Keratinocyte (primary cell): ENCODE results near the gene MED9. TPM values are rescaled to one million over a fixed set of nuclear protein-coding genes. Genes with fewer than 3 reads are reported as not detected.

ENCODE experiments used
- DNase-seq: peaks from one replicate; pipeline ENCODE4 v3.0.0-alpha.2; 2011; ENCODE audit warnings: low read depth, missing footprints, low spot score
- FAIRE-seq: peaks from 2 replicates; lab custom pipeline; 2011; peaks lifted over from hg19 to GRCh38; lab: Jason Lieb, UNC
- H2AFZ ChIP-seq: 2 replicates; pipeline ENCODE4 v1.6.0; 2012; ENCODE audit warnings: low read length, control low read depth, inconsistent platforms; ENCODE audit not compliant: control insufficient read depth
- H3K27ac ChIP-seq: 2 replicates; pipeline ENCODE4 v1.5.1; 2011; ENCODE audit warnings: low read length; ENCODE audit not compliant: control insufficient read depth, insufficient read depth
- H3K27me3 ChIP-seq: 3 replicates; pipeline ENCODE4 v1.6.0; 2011; ENCODE audit warnings: low read length; ENCODE audit not compliant: control insufficient read depth, insufficient read depth; ENCODE audit errors: extremely low read depth
- H3K36me3 ChIP-seq, 2 experiments: 2 replicates in 1 of 2; 3 replicates in 1 of 2; pipeline ENCODE4 v1.5.1; 2011; ENCODE audit warnings: low read length in 2 of 2, mild to moderate bottlenecking in 1 of 2; ENCODE audit not compliant: control insufficient read depth in 2 of 2, insufficient read depth in 2 of 2; ENCODE audit errors: extremely low read depth in 1 of 2
- H3K4me1 ChIP-seq: 3 replicates; pipeline ENCODE4 v1.5.1; 2011; ENCODE audit warnings: low read length; ENCODE audit not compliant: control insufficient read depth, insufficient read depth; ENCODE audit errors: extremely low read depth
- H3K4me2 ChIP-seq: 3 replicates; pipeline ENCODE4 v1.6.0; 2011; ENCODE audit warnings: low read depth, low read length; ENCODE audit not compliant: control insufficient read depth, insufficient read depth; ENCODE audit errors: extremely low read depth
- H3K4me3 ChIP-seq, 3 experiments: fragments of 200-600 bp in 1 of 3; sonication (generic) in 1 of 3; 2 replicates in 2 of 3; 3 replicates in 1 of 3; pipeline ENCODE4 v1.5.1; 2011 to 2016; ENCODE audit warnings: low read length in 3 of 3, mild to moderate bottlenecking in 3 of 3, control low read depth in 2 of 3, inconsistent platforms in 1 of 3, low read depth in 1 of 3, mixed read lengths in 1 of 3, mixed run types in 1 of 3, moderate library complexity in 1 of 3; ENCODE audit not compliant: control insufficient read depth in 2 of 3, insufficient read depth in 2 of 3; ENCODE audit errors: extremely low read depth in 1 of 3
- H3K79me2 ChIP-seq: 2 replicates; pipeline ENCODE4 v1.6.0; 2012; ENCODE audit warnings: low read length; ENCODE audit not compliant: control insufficient read depth, insufficient read depth
- H3K9ac ChIP-seq: 3 replicates; pipeline ENCODE4 v1.6.0; 2011; ENCODE audit warnings: low read length; ENCODE audit not compliant: control insufficient read depth, insufficient read depth; ENCODE audit errors: extremely low read depth
- H3K9me1 ChIP-seq: 3 replicates; pipeline ENCODE4 v1.6.0; 2011; ENCODE audit warnings: low read length; ENCODE audit not compliant: control insufficient read depth, insufficient read depth; ENCODE audit errors: extremely low read depth
- H3K9me3 ChIP-seq: 2 replicates; pipeline ENCODE4 v1.5.1; 2012; ENCODE audit warnings: low read depth, low read length; ENCODE audit not compliant: control insufficient read depth
- H4K20me1 ChIP-seq: 3 replicates; pipeline ENCODE4 v1.6.0; 2011; ENCODE audit warnings: low read length; ENCODE audit not compliant: control insufficient read depth, insufficient read depth; ENCODE audit errors: extremely low read depth
- EZH2 ChIP-seq: IDR thresholded peaks from one replicate; pipeline ENCODE4 v1.6.1; 2012; ENCODE audit warnings: inconsistent platforms, mild to moderate bottlenecking, low read length, moderate library complexity
- dilution Hi-C: fragments of 300-500 bp; cut with MboI; formaldehyde crosslinking; loops from one replicate; pipeline ENCODE4 v1.7.0; 2020; ENCODE audit warnings: low sequenced_read_pairs; ENCODE audit not compliant: extremely low pct_ligation_motif_present
- polyA plus RNA-seq, 5 experiments: library from polyadenylated mRNA; depleted of rRNA in 3 of 5; stranded (reverse) in 3 of 5; stranded (forward) in 1 of 5; unstranded in 1 of 5; fragments of >200 nt; gene quantifications; 1 replicate in 1 of 5; 2 replicates in 3 of 5; 3 replicates in 1 of 5; pipeline versions ENCODE4 v1.2.1 to v1.2.3, GENCODE V29; 2011 to 2012; ENCODE audit warnings: missing spikeins in 2 of 5, low read depth in 1 of 5, low replicate concordance in 1 of 5
- TF ChIP-seq, protein P1 (sequence below), 3 experiments: IDR thresholded peaks in 1 of 3; conservative IDR thresholded peaks in 1 of 3; optimal IDR thresholded peaks in 1 of 3; 2 replicates in 2 of 3; 3 replicates in 1 of 3; pipeline versions ENCODE3 to v1.5.1; 2011; ENCODE audit warnings: low read length in 3 of 3, mild to moderate bottlenecking in 3 of 3, moderate library complexity in 2 of 3, control low read depth in 1 of 3, inconsistent platforms in 1 of 3; ENCODE audit not compliant: insufficient read depth in 2 of 3; ENCODE audit errors: extremely low read depth in 1 of 3

Gene MED9
- polyA plus RNA-seq, 1 donor (not counting 4 experiments of a cell fraction or from before 2014, with no cell fraction given): 6.9 TPM

- Histone ChIP-seq H4K20me1 (no peaks in the 10 kb centered on the region), H3K4me2 (no peak overlapping the region), H3K36me3 (no peaks in the 10 kb centered on the region), H3K4me1 (no peaks in the 10 kb centered on the region), H3K27me3 (no peaks in the 10 kb centered on the region), H2AFZ (no peak overlapping the region), H3K27ac (no peak overlapping the region), H3K9ac (no peak overlapping the region), H3K79me2 (no peaks in the 10 kb centered on the region), H3K9me1 (no peaks in the 10 kb centered on the region), H3K4me3 (no peak overlapping the region), H3K9me3 (no peaks in the 10 kb centered on the region)
- TF ChIP-seq, protein P1, sequence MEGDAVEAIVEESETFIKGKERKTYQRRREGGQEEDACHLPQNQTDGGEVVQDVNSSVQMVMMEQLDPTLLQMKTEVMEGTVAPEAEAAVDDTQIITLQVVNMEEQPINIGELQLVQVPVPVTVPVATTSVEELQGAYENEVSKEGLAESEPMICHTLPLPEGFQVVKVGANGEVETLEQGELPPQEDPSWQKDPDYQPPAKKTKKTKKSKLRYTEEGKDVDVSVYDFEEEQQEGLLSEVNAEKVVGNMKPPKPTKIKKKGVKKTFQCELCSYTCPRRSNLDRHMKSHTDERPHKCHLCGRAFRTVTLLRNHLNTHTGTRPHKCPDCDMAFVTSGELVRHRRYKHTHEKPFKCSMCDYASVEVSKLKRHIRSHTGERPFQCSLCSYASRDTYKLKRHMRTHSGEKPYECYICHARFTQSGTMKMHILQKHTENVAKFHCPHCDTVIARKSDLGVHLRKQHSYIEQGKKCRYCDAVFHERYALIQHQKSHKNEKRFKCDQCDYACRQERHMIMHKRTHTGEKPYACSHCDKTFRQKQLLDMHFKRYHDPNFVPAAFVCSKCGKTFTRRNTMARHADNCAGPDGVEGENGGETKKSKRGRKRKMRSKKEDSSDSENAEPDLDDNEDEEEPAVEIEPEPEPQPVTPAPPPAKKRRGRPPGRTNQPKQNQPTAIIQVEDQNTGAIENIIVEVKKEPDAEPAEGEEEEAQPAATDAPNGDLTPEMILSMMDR (optimal IDR thresholded peaks at IDR 0.05 in 1 of 3, IDR thresholded peaks at IDR 0.05 in 1 of 3, conservative IDR thresholded peaks at IDR 0.05 in 1 of 3; ENCODE audit: extremely low read depth in 1 of 3, insufficient read depth in 2 of 3, low read length in 3 of 3): no peak
- no peak for TF ChIP-seq EZH2
- DNase-seq: no peak
- dilution Hi-C loops: no loop called here
- no peak for FAIRE-seq
Measured at GRCh38 chr17:17531156-17531555, 54.4 kb downstream of the MED9 start.

DNA sequence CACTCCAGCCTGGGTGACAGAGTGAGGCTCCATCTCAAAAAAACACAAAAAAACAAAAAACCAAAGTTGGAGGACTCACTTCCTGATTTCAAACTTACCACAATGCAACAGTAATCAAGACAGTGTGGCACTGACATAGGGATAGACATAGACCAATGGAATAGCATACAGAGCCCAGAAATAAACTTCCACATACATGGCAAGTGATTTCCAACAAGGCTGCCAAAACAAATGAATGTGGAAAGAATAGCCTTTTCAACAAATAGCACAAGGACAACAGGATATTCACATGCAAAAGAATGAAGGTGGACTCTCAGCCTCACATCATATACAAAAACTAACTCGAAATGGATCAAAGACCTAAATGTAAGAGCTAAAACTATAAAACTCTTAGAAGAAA, 56.2 kb downstream of the MED9 start:
- no peak for FAIRE-seq
- dilution Hi-C loops: no loop called here
- TF ChIP-seq EZH2: no peak
- TF ChIP-seq, protein P1 (optimal IDR thresholded peaks at IDR 0.05 in 1 of 3, IDR thresholded peaks at IDR 0.05 in 1 of 3, conservative IDR thresholded peaks at IDR 0.05 in 1 of 3; ENCODE audit: extremely low read depth in 1 of 3, insufficient read depth in 2 of 3, low read length in 3 of 3): no peak

More for the DNA sequence above, 56.2 kb downstream of the MED9 start:
- no peak overlapping the region for H3K27ac ChIP-seq
- DNase-seq: no peak
- H3K27me3 ChIP-seq: no peaks in the 10 kb centered on the region
- H3K4me2 ChIP-seq: no peak overlapping the region
- H3K4me3 ChIP-seq: no peak overlapping the region
- H4K20me1 ChIP-seq: no peaks in the 10 kb centered on the region
- H3K9ac ChIP-seq: no peak overlapping the region
- H3K79me2 ChIP-seq: no peaks in the 10 kb centered on the region
- H3K9me3 ChIP-seq: no peaks in the 10 kb centered on the region
- no peaks in the 10 kb centered on the region for H3K36me3 ChIP-seq
- no peaks in the 10 kb centered on the region for H3K9me1 ChIP-seq
- H3K4me1 ChIP-seq: no peaks in the 10 kb centered on the region
- no peak overlapping the region for H2AFZ ChIP-seq
